Neural cell (in vitro differentiated cells): ENCODE measurements around the gene ASIP. TPM values are rescaled to one million over a fixed set of nuclear protein-coding genes. Genes with fewer than 3 reads are reported as not detected.

Experiments
- H2AFZ ChIP-seq: fragments of 200-600, 300-800 bp; sonication (generic), shearing (Covaris generic); 2 replicates; pipeline ENCODE4 v1.6.0; 2014; ENCODE audit warnings: low read depth, mild to moderate bottlenecking, antibody characterized with exemption, low read length, moderate library complexity
- H3F3A ChIP-seq: fragments of 200-600 bp; shearing (Covaris generic); 2 replicates; pipeline ENCODE4 v1.6.1; 2016; ENCODE audit warnings: mild to moderate bottlenecking, moderate library complexity, mixed read lengths, antibody characterized with exemption, low read length; ENCODE audit not compliant: insufficient read depth, poor library complexity, severe bottlenecking
- H3K27ac ChIP-seq: fragments of 200-600, 300-800 bp; sonication (generic), shearing (Covaris generic); 2 replicates; pipeline ENCODE4 v1.5.1; 2014; ENCODE audit warnings: mild to moderate bottlenecking, low read length, moderate library complexity
- H3K27me3 ChIP-seq: fragments of 300-800, 200-600 bp; sonication (generic), shearing (Covaris generic); 2 replicates; pipeline ENCODE4 v1.6.0; 2014; ENCODE audit warnings: mild to moderate bottlenecking, low read depth, low read length, moderate library complexity; ENCODE audit not compliant: insufficient read depth
- H3K36me3 ChIP-seq: fragments of 300-800, 200-600 bp; sonication (generic), shearing (Covaris generic); 2 replicates; pipeline ENCODE4 v1.5.1; 2014; ENCODE audit warnings: mild to moderate bottlenecking, antibody characterized with exemption, low read length, moderate library complexity; ENCODE audit not compliant: insufficient read depth
- H3K4me2 ChIP-seq: fragments of 300-800, 200-600 bp; sonication (generic), shearing (Covaris generic); 2 replicates; pipeline ENCODE4 v1.6.0; 2014; ENCODE audit warnings: mild to moderate bottlenecking, low read length
- H3K4me3 ChIP-seq: fragments of 300-800, 200-600 bp; sonication (generic), shearing (Covaris generic); 2 replicates; pipeline ENCODE4 v1.5.1; 2014; ENCODE audit warnings: mild to moderate bottlenecking, low read length, moderate library complexity
- H3K79me2 ChIP-seq: fragments of 200-600 bp; shearing (Covaris generic); replicated peaks from 2 replicates; pipeline ENCODE4 v1.6.0; 2014; ENCODE audit warnings: mild to moderate bottlenecking, low read length, moderate library complexity; ENCODE audit not compliant: insufficient read depth
- H3K9ac ChIP-seq: fragments of 300-800, 200-600 bp; sonication (generic), shearing (Covaris generic); 2 replicates; pipeline ENCODE4 v1.6.1; 2016; ENCODE audit warnings: mild to moderate bottlenecking, low read length, mixed read lengths
- H3K9me2 ChIP-seq: fragments of 200-600 bp; shearing (Covaris generic); 2 replicates; pipeline ENCODE4 v1.6.1; 2016; ENCODE audit warnings: mild to moderate bottlenecking, low read length, mixed read lengths; ENCODE audit not compliant: insufficient read depth
- H3K9me3 ChIP-seq: fragments of 200-600, 300-800 bp; sonication (generic), shearing (Covaris generic); 2 replicates; pipeline ENCODE4 v1.6.1; 2016; ENCODE audit warnings: mild to moderate bottlenecking, mixed run types, low read length, moderate library complexity, mixed read lengths
- H4K20me1 ChIP-seq: fragments of 200-600 bp; shearing (Covaris generic); 2 replicates; pipeline ENCODE4 v1.6.1; 2016; ENCODE audit warnings: mild to moderate bottlenecking, mixed run types; ENCODE audit not compliant: insufficient read depth
- CTCF ChIP-seq: fragments of 450-650 bp; IDR thresholded peaks from 2 replicates; pipeline ENCODE4 v1.5.1; 2014; ENCODE audit warnings: antibody characterized with exemption, mild to moderate bottlenecking, moderate library complexity; ENCODE audit not compliant: poor library complexity, severe bottlenecking
- EP300 ChIP-seq: fragments of 450-650 bp; conservative IDR thresholded peaks from 2 replicates; pipeline ENCODE4 v1.6.1; 2014; ENCODE audit warnings: antibody characterized with exemption, mild to moderate bottlenecking, moderate library complexity; ENCODE audit not compliant: poor library complexity, severe bottlenecking
- EZH2 ChIP-seq: fragments of 200-600, 300-800 bp; shearing (Covaris generic), sonication (generic); IDR thresholded peaks from 2 replicates; pipeline ENCODE4 v1.6.1; 2014; ENCODE audit warnings: antibody characterized with exemption, low read length, borderline replicate concordance, mild to moderate bottlenecking; ENCODE audit not compliant: insufficient read depth, poor library complexity, severe bottlenecking
- MXI1 ChIP-seq: fragments of 450-650 bp; conservative IDR thresholded peaks from 2 replicates; pipeline ENCODE4 v1.6.1; 2014; ENCODE audit warnings: antibody characterized with exemption, mild to moderate bottlenecking; ENCODE audit not compliant: poor library complexity, severe bottlenecking
- POLR2AphosphoS5 ChIP-seq: IDR thresholded peaks from 2 replicates; pipeline ENCODE4 v1.6.1; 2012
- RAD21 ChIP-seq: fragments of 450-650 bp; conservative IDR thresholded peaks from 2 replicates; pipeline ENCODE4 v1.6.1; 2014; ENCODE audit warnings: antibody characterized with exemption, mild to moderate bottlenecking, moderate library complexity
- REST ChIP-seq: IDR thresholded peaks from 2 replicates; pipeline ENCODE4 v1.6.1; 2012; ENCODE audit warnings: borderline replicate concordance
- SMC3 ChIP-seq: fragments of 450-650 bp; conservative IDR thresholded peaks from 2 replicates; pipeline ENCODE4 v1.6.1; 2014; ENCODE audit warnings: antibody characterized with exemption, mild to moderate bottlenecking, moderate library complexity; ENCODE audit not compliant: poor library complexity
- TAF1 ChIP-seq: IDR thresholded peaks from 2 replicates; pipeline ENCODE4 v1.6.1; 2012; ENCODE audit warnings: low read depth
- polyA plus RNA-seq: library from polyadenylated mRNA; depleted of rRNA; stranded (reverse); fragments of >200 nt; gene quantifications from 2 replicates; pipeline ENCODE4 v1.2.3, GENCODE V29; 2014

ASIP gene
- polyA plus RNA-seq, 1 donor from 2014 or later, result not detected

- Histone ChIP-seq H3K27me3 (no peaks in the 10 kb centered on the region), H2AFZ (no peak overlapping the region), H4K20me1 (no peaks in the 10 kb centered on the region), H3K27ac (no peak overlapping the region), H3K9me2 (no peaks in the 10 kb centered on the region), H3K4me3 (no peak overlapping the region), H3K36me3 (no peaks in the 10 kb centered on the region), H3K4me2 (no peak overlapping the region), H3K79me2 (no peaks in the 10 kb centered on the region), H3F3A (no peaks in the 10 kb centered on the region), H3K9me3 (no peaks in the 10 kb centered on the region), H3K9ac (no peak overlapping the region)
- no peak for TF ChIP-seq CTCF
- no peak for TF ChIP-seq TAF1
- no peak for TF ChIP-seq MXI1
- TF ChIP-seq EZH2, result no peak
- TF ChIP-seq REST, result no peak
- TF ChIP-seq EP300, result no peak
- no peak for TF ChIP-seq RAD21
- no peak for TF ChIP-seq POLR2AphosphoS5
- TF ChIP-seq SMC3, result no peak
Measured at GRCh38 chr20:34210271-34210670, 31.0 kb upstream of the ASIP start.

- no peak overlapping the region for H2AFZ ChIP-seq
- no peaks in the 10 kb centered on the region for H3F3A ChIP-seq
- no peaks in the 10 kb centered on the region for H4K20me1 ChIP-seq
- no peaks in the 10 kb centered on the region for H3K79me2 ChIP-seq
- H3K9ac ChIP-seq, result no peak overlapping the region
- H3K9me2 ChIP-seq, result no peaks in the 10 kb centered on the region
- TF ChIP-seq SMC3 (no peak), REST (no peak), CTCF (no peak), EZH2 (no peak), MXI1 (no peak), TAF1 (no peak), RAD21 (no peak), EP300 (no peak), POLR2AphosphoS5 (no peak)
- H3K27me3 ChIP-seq, result peaks cover 4% of the 10 kb centered on the region
- H3K4me3 ChIP-seq, result no peak overlapping the region
- H3K4me2 ChIP-seq, result no peak overlapping the region
- H3K36me3 ChIP-seq, result no peaks in the 10 kb centered on the region
- no peaks in the 10 kb centered on the region for H3K9me3 ChIP-seq
- no peak overlapping the region for H3K27ac ChIP-seq
Measured at GRCh38 chr20:34211591-34211990, 29.6 kb upstream of the ASIP start.
